HepG2 (cell line): ENCODE measurements around the gene PEF1. TPM values are rescaled to one million over a fixed set of nuclear protein-coding genes. Genes with fewer than 3 reads are reported as not detected.

Experiments used
- ATAC-seq: fragments of 200-7000 bp; cut with Tn5 transposase; 3 replicates; pipeline ENCODE4 v1.9.1; 2020; ENCODE audit warnings: mild to moderate bottlenecking, moderate library complexity
- BruUV-seq: library from RNA; stranded (reverse); fragments of 400-500 nt; replicated peaks from 2 replicates; lab custom pipeline; 2021; lab: Mats Ljungman, UMichigan
- CTCF ChIA-PET: fragments of 300-600 bp; formaldehyde crosslinking; extraction: SDS; loops from one replicate; lab custom pipeline; 2021; ENCODE audit warnings: low total read pairs, inconsistent platforms, low intra/inter-chr PET ratio; lab: Yijun Ruan, JAX
- POLR2A ChIA-PET: fragments of 350-600 bp; sonication (Branson Sonifier 250); formaldehyde crosslinking; loops from one replicate; lab custom pipeline; 2020; ENCODE audit warnings: antibody characterized with exemption, inconsistent platforms; lab: Yijun Ruan, JAX
- DNase-seq: peaks from one replicate; pipeline ENCODE4 v3.0.0-alpha.2; 2015; ENCODE audit warnings: low spot score
- FAIRE-seq: peaks from 3 replicates; lab custom pipeline; 2011; peaks lifted over from hg19 to GRCh38; lab: Jason Lieb, UNC
- H2AFZ ChIP-seq: one replicate; pipeline ENCODE4 v1.6.1; 2011; ENCODE audit warnings: low read length, inconsistent platforms
- H3K27ac ChIP-seq: fragments of 300-600 bp; 3 replicates; pipeline ENCODE4 v1.8.0; 2011; ENCODE audit warnings: mixed run types, mild to moderate bottlenecking, mixed read lengths, low read length, inconsistent platforms; ENCODE audit not compliant: insufficient read depth; ENCODE audit errors: extremely low read length
- H3K27me3 ChIP-seq, 2 experiments: fragments of 200-600 bp in 1 of 2; 2 replicates in 1 of 2; 3 replicates in 1 of 2; pipeline versions ENCODE4 v1.6.0 to v1.8.0; 2011; ENCODE audit warnings: low read length in 2 of 2, mild to moderate bottlenecking in 2 of 2, moderate library complexity in 2 of 2, inconsistent platforms in 1 of 2; ENCODE audit not compliant: insufficient read depth in 2 of 2, control insufficient read depth in 1 of 2
- H3K36me3 ChIP-seq, 2 experiments: fragments of 200-600 bp in 1 of 2; replicated peaks in 1 of 2; 2 replicates in 1 of 2; 3 replicates in 1 of 2; pipeline versions ENCODE4 v1.5.1 to v1.8.0; 2011; ENCODE audit warnings: low read length in 2 of 2, inconsistent platforms in 1 of 2; ENCODE audit not compliant: insufficient read depth in 2 of 2, control insufficient read depth in 1 of 2
- H3K4me1 ChIP-seq: 2 replicates; pipeline ENCODE4 v1.5.1; 2012; ENCODE audit warnings: low read length, inconsistent platforms; ENCODE audit not compliant: insufficient read depth
- H3K4me2 ChIP-seq: 2 replicates; pipeline ENCODE4 v1.6.0; 2011; ENCODE audit warnings: low read depth, low read length, inconsistent platforms
- H3K4me3 ChIP-seq, 3 experiments: fragments of 200-600 bp in 1 of 3; sonication (generic), shearing (Covaris generic) in 1 of 3; replicated peaks in 1 of 3; 2 replicates each; pipeline ENCODE4 v1.5.1; 2011 to 2016; ENCODE audit warnings: low read length in 3 of 3, inconsistent platforms in 2 of 3, low read depth in 2 of 3, mild to moderate bottlenecking in 2 of 3, control low read depth in 1 of 3, mixed read lengths in 1 of 3; ENCODE audit not compliant: insufficient read depth in 1 of 3
- H3K79me2 ChIP-seq: one replicate; pipeline ENCODE4 v1.6.1; 2011; ENCODE audit warnings: low read length, inconsistent platforms; ENCODE audit not compliant: insufficient read depth
- H3K9ac ChIP-seq: 2 replicates; pipeline ENCODE4 v1.6.0; 2011; ENCODE audit warnings: mild to moderate bottlenecking, low read depth, low read length, inconsistent platforms; ENCODE audit not compliant: insufficient read depth
- H3K9me3 ChIP-seq: 2 replicates; pipeline ENCODE4 v1.5.1; 2012; ENCODE audit warnings: mild to moderate bottlenecking, low read length
- H4K20me1 ChIP-seq: 2 replicates; pipeline ENCODE4 v1.6.0; 2011; ENCODE audit warnings: inconsistent platforms, mild to moderate bottlenecking, low read length, moderate library complexity; ENCODE audit not compliant: insufficient read depth
- BCL6 ChIP-seq: IDR thresholded peaks from 2 replicates; pipeline ENCODE4 v1.6.1; 2016; ENCODE audit warnings: missing genetic modification reagents, missing compliant biosample characterization
- ESRRA ChIP-seq: sonication (generic); formaldehyde crosslinking; IDR thresholded peaks from 2 replicates; pipeline ENCODE4 v1.5.1; 2020; ENCODE audit warnings: mild to moderate bottlenecking, low read depth, missing genetic modification reagents
- ETV6 ChIP-seq: sonication (generic); formaldehyde crosslinking; conservative IDR thresholded peaks from 2 replicates; pipeline ENCODE4 v1.4.0; 2020; ENCODE audit warnings: missing genetic modification reagents
- GFI1 ChIP-seq: sonication (generic); formaldehyde crosslinking; IDR thresholded peaks from 2 replicates; pipeline ENCODE4 v1.5.0; 2020; ENCODE audit warnings: missing genetic modification reagents, mild to moderate bottlenecking, borderline replicate concordance
- GLI4 ChIP-seq: sonication (generic); formaldehyde crosslinking; IDR thresholded peaks from 2 replicates; pipeline ENCODE4 v1.5.1; 2020; ENCODE audit warnings: missing genetic modification reagents, mild to moderate bottlenecking, moderate library complexity, borderline replicate concordance
- MYPOP ChIP-seq: sonication (generic); formaldehyde crosslinking; IDR thresholded peaks from 2 replicates; pipeline ENCODE4 v1.8.1; 2023; ENCODE audit warnings: mild to moderate bottlenecking, moderate library complexity, missing genetic modification reagents
- NFE2 ChIP-seq: sonication (generic); formaldehyde crosslinking; IDR thresholded peaks from 2 replicates; pipeline ENCODE4 v1.4.0; 2020; ENCODE audit warnings: missing genetic modification reagents
- POGZ ChIP-seq: sonication (generic); formaldehyde crosslinking; IDR thresholded peaks from 2 replicates; pipeline ENCODE4 v1.4.0; 2020; ENCODE audit warnings: mild to moderate bottlenecking, missing genetic modification reagents
- SMARCC2 ChIP-seq: fragments of 450-650 bp; IDR thresholded peaks from 2 replicates; pipeline ENCODE4 v1.6.1; 2017; ENCODE audit warnings: antibody characterized with exemption, mild to moderate bottlenecking
- ZNF33B ChIP-seq: sonication (generic); formaldehyde crosslinking; IDR thresholded peaks from 2 replicates; pipeline ENCODE4 v1.5.1; 2020; ENCODE audit warnings: mild to moderate bottlenecking, missing genetic modification reagents
- ZNF460 ChIP-seq: sonication (generic); formaldehyde crosslinking; IDR thresholded peaks from 2 replicates; pipeline ENCODE4 v1.5.1; 2020; ENCODE audit warnings: missing genetic modification reagents, mild to moderate bottlenecking, borderline replicate concordance
- ZNF501 ChIP-seq: sonication (generic); formaldehyde crosslinking; IDR thresholded peaks from 2 replicates; pipeline ENCODE4 v1.5.1; 2020; ENCODE audit warnings: mild to moderate bottlenecking, moderate library complexity, missing genetic modification reagents
- ZNF546 ChIP-seq: sonication (generic); formaldehyde crosslinking; conservative IDR thresholded peaks from 2 replicates; pipeline ENCODE4 v1.8.1; 2023; ENCODE audit warnings: mild to moderate bottlenecking, missing genetic modification reagents
- ZNF850 ChIP-seq: sonication (generic); formaldehyde crosslinking; conservative IDR thresholded peaks from 2 replicates; pipeline ENCODE4 v1.9.0; 2021; ENCODE audit warnings: mild to moderate bottlenecking, missing genetic modification reagents
- ZSCAN31 ChIP-seq: sonication (generic); formaldehyde crosslinking; IDR thresholded peaks from 2 replicates; pipeline ENCODE4 v1.5.0; 2020; ENCODE audit warnings: low read depth, mild to moderate bottlenecking, missing genetic modification reagents
- WGBS: methylation state at CpG from one replicate; pipeline ENCODE4 v1.1.6; 2017; ENCODE audit warnings: low lambda C conversion rate; 5-methylcytosine and 5-hydroxymethylcytosine counted together
- in situ Hi-C: cut with HindIII; loops from 2 replicates; pipeline ENCODE4 v1.10.0; 2017; ENCODE audit warnings: low pct_unique_long_range_greater_than_20kb; ENCODE audit not compliant: extremely low pct_ligation_motif_present
- intact Hi-C: fragments of 100-400 bp; cut with micrococcal nuclease; formaldehyde crosslinking; loops from one replicate; pipeline ENCODE4 v1.10.0; 2022; ENCODE audit not compliant: unreplicated experiment
- polyA plus RNA-seq, 8 experiments: library from polyadenylated mRNA; depleted of rRNA in 3 of 8; stranded (reverse) in 7 of 8; unstranded in 1 of 8; fragments of >200 nt; fragmentation: Illumina TruSeq in 4 of 8; extraction: Trizol in 4 of 8; gene quantifications; 2 replicates each; pipeline versions ENCODE4 v1.2.1 to v1.2.3, GENCODE V29; 2011 to 2016; ENCODE audit warnings: low read depth in 4 of 8, missing spikeins in 1 of 8, mixed read lengths in 1 of 8; ENCODE audit not compliant: insufficient read depth in 1 of 8
- total RNA-seq, 5 experiments: library from RNA; depleted of rRNA; stranded (reverse); fragments of >200 nt; fragmentation: Illumina TruSeq; extraction: Trizol; gene quantifications; 2 replicates each; pipeline ENCODE4 v1.2.3, GENCODE V29; 2016; ENCODE audit warnings: low read depth in 1 of 5

PEF1 gene
- total and polyA plus RNA-seq, 2 of the 13 experiments (the other 11 are each of a cell fraction or from before 2014, with no cell fraction given) = 57.1 to 57.8 TPM

GRCh38 chr1:31651766-31652165 is 7.1 kb upstream of the PEF1 start:
- Histone ChIP-seq H3K79me2 (no peaks in the 10 kb centered on the region), H3K27ac (no peak overlapping the region), H3K4me2 (no peak overlapping the region), H3K4me3 (no peak overlapping the region), H3K36me3 (no peaks in the 10 kb centered on the region), H4K20me1 (no peaks in the 10 kb centered on the region), H3K4me1 (peaks cover 38% of the 10 kb centered on the region), H3K9me3 (no peaks in the 10 kb centered on the region), H3K9ac (no peak overlapping the region), H3K27me3 (no peaks in the 10 kb centered on the region), H2AFZ (no peak overlapping the region)
- no TSS peak for BruUV-seq
- no peak for FAIRE-seq
- POLR2A ChIA-PET = interaction anchor here (2.0 kb wide), 1 partner anchor 64 kb away, joined by 6 read pairs; no protein-coding TSS in a partner anchor
- intact Hi-C loops (no loop called here), in situ Hi-C loops (no loop called here)
- TF ChIP-seq SMARCC2 = no peak
- no peak for TF ChIP-seq POGZ (CRISPR knock-in tag)
- TF ChIP-seq NFE2 (CRISPR knock-in tag) = no peak
- TF ChIP-seq MYPOP = no peak
- TF ChIP-seq ZNF546 (CRISPR knock-in tag) = no peak
- TF ChIP-seq ZNF460 (CRISPR knock-in tag) = no peak
- no peak for TF ChIP-seq BCL6 (CRISPR knock-in tag)
- no peak for TF ChIP-seq ESRRA (CRISPR knock-in tag)
- no peak for TF ChIP-seq GLI4
- no peak for TF ChIP-seq ZNF850
- TF ChIP-seq ZSCAN31 = no peak
- TF ChIP-seq ZNF33B (CRISPR knock-in tag) = no peak
- no peak for TF ChIP-seq ETV6
- TF ChIP-seq GFI1 (CRISPR knock-in tag) = no peak
- TF ChIP-seq ZNF501 = no peak
- no peak for DNase-seq
- CTCF ChIA-PET = no interaction called here
- ATAC-seq = no peak
- WGBS = 70% methylated on average over 6 of the region's 6 CpGs
